Hypothalamus (tissue), 51 donors: ENCODE results near the gene FHOD3.
A peak's percentile ranks its signal among the peaks of the same experiment; 100 is the strongest.

ENCODE experiments used
- DNase-seq, 51 donors: peaks; one replicate each; lab custom pipeline; 2025; lab: John Stamatoyannopoulos, UW

FHOD3 gene

DNA sequence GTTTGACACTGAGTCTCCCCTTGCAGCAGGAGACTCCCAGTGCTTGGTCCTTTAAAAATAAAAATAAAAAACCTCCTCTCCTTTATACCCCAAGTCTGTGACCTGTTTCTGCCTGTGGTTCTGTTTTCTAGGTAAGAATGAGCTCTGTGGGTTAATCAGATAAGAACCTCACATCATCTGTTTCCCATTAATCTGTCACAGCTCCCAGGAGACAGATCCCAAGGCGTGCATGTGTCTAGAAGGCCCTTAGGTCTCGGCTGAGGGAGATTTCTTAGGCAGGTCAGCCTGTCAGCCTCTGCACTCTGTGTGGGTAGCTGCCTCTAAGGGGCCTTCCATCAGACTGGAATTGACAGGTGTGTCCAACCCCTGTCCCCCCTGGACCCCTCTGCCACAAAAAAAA, 80.7 kb downstream of the FHOD3 start:
- no peak for DNase-seq

DNA sequence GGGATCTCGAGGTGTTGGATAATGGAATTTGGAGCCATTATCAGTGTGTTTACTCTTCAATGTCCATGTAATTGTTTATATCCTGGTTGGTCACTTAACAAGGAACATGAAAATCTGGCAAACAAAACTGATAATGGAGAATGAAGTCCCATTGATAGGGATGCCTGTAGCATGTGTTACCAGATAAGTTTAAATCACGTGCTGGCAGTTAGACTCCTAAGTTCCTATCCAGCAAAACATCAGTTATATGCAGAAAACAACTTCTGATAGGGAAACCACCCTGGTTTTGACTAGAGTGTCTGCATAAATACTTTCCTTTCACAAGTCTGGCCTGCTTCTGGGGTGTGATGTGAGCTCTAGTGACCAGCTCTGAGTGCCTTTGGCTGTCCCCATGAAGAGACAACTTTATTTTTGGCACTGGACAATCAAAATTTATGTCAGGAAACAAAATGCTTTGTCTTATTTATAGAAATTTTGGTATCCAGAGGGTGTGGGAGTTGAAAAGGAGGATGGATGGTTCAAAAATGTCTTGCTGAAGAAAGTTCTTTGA, 82.0 kb downstream of the FHOD3 start:
- DNase-seq, result no peak

DNA sequence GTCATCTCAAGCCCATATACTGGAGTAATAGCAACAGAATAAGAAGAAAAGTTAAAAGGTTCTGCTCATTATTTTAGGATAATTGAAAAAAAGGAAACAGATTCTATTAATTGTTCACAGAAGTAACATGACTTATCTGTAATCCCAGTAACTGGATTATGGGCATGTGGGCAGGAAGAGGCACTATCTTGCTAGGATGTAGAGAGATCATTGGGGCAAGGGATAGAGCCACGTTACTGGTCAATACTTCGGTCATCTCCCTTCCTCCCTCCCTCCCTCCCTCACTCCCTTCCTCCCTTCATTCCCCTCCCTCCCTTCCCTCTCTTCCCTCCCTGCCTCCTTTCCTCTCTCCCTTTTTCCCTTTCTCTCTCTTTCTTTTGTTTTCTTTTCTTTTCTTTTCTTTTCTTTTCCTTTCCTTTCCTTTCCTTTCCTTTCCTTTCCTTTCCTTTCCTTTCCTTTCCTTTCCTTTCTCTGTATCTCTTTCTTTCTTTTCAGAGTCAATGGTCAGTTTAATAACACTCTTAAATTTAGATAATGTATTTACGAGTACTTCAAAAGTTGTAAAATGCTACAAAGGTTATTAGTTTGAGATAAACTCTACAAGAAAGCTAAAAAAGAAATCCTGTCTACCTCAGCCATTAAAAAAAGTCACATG, 82.8 kb downstream of the FHOD3 start:
- DNase-seq, result no peak

DNA sequence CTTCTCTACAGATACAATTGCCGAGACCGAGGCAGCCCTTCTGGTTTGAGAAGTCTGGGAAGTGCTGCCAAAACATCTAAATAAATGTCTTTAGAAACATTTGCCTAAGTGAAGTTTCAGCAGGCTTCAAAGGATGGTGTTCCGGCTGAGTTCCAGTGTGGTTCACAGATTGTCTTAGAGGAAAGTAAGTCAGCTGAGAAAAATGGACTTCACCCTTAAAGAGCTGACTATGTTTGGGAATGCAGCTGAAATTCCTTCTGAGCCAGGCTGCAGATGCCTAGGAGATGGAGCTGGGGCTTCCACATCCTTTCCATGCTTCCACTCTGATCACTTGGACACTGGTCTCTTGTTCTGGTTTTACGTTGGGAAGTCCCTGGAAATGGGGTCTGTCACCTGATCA, 83.6 kb downstream of the FHOD3 start:
- peak in 1 of 51 donors; percentile 3 for DNase-seq

DNA sequence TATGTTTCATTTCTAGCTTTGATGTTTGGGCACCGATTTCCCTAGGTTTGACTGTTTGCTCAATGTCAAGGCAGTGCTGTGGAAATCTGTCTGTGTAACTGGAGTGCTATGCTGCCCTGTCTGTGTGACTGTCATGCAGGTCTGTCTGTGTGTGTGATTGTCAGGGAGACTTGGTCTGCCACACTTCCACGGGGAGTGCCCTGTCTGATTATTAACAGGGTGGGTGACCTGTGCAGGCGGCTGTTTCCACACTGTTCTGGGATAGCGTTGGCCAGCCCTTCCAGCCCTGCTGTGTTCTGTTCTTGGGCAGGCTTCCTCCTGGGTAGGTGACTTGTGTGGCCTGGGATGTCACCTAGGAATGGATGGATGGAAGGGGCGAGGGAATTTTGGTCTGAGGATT, 85.3 kb downstream of the FHOD3 start:
- no peak for DNase-seq

DNA sequence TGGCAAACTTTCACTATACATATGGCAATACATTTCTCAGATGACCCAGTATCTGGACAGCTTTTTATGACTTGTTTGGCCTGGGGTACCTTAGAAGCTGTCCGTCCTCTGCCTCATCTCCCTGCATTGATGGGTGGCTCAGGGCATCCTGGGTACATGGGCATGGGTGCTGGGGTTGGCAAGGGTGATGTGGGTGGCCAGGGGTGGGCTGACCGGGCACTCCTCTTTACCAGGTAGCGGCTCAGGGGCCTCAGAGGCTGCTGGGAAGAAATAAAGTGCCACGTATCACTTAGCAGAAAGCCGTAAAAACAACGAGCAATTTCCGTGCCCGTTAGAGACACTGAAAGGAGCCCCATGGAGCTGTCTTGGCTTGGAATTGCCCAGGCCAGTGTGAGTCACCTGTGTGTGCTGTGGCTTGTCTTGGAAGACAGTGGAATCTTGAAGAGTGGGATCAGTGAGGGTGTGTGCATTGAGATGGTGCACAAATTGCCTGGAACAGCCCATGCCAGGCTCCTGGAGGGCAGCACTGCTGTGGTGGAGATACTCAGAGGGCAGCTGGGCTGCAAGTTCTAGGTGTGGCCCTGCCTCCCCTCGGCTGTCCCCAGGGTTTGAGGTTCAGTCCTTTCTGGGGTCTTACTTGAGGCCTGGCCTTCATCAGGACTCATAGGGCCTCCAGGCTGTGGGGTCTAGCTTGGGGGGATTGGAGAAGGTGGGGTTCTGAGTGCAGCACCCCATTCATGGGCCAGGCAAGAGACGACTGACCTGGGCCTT, 88.8 kb downstream of the FHOD3 start:
- DNase-seq, result no peak

DNA sequence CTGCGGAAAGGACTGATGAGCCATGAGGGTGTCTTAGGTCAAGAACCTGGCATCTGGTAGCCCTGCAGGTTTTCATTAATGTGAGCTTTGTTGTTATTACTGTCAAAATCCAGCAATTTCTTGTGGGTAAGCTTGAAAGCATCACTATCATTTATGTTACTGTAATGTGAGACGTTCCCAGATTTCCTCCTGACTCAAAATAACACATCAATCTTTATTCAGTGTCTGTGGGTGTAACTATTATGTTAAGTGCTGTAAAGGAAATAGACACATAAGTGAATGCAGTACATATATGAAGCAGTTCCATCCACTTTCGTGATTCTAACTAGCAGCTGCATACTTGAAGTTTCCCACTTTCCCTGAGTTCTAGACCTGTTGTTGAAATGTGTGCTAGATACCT, 89.8 kb downstream of the FHOD3 start:
- no peak for DNase-seq

DNA sequence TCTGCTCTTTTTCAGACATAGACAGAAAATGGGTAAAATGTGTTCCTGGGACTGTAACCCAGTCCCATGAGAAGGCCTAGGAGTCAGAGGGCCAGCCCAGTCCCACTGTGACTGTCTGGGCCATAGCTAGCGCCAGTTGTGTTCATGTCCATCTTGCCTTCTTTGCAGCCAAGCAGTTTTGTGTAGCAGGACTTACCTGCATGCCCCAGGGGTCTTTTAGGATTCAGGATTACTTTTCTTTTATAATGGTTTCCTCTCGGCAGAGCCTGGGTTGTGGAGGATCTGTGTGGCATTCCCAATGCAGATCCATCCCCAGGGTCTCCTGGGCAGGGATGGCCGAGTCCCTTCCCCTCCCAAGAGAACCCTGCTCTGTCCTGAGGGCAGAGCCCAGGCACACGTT, 90.8 kb downstream of the FHOD3 start:
- no peak for DNase-seq

DNA sequence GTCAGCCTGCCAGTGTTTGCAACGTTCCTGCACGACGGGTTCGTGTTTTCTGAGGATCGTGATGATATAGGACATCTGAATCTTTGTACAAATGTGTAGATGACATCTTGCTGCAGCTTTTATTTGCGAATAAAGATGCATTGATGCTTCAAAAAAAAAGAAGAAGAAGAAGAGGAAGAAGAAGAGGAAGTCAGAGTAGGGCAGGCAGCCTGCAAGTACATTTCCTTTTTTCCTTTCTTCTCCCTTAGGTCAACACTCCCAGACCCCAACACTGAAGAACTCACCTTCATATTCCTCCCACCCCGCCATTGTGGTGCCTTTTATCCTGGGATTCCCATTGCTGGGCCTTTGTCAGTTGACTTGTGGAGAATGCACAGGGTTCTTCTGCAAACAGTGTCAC, 91.5 kb downstream of the FHOD3 start:
- no peak for DNase-seq

DNA sequence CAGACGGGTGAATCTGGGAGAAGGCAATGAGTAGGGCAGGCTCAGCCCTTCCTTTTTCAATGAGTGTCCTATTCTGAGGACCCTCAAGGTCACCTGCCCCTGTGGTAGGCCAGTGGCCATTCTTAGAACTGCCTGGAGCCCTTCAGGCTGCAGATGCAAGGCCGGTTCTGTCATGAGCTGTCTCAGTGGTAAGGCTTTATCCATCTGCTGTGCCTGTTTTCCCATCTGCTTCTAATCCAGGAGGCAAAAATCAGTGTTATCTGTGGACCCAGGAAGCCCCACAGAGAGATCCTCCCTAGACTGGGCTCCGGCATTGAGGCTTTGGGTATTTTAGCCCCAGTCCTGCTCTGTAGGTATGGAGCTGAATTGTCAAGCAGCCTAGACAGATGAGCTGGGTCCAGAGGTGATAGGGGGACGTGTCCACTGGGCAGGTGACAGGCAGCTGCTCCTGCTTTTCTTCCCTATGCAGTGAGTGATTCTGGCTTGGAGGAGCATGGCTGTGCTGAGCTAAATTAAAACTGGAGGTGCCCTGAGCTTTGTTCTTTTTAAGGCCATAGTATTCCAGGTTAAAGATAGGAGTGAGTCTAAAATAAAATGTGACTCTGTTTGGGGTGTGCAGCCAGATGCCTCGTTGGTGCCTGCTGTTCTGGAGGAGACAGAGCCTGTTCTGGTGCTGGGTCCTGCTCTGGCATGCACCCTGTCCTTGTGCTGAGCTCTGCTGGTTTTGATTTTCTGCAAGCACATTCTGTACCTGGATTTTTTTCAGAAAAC, 92.5 kb downstream of the FHOD3 start:
- no peak for DNase-seq

DNA sequence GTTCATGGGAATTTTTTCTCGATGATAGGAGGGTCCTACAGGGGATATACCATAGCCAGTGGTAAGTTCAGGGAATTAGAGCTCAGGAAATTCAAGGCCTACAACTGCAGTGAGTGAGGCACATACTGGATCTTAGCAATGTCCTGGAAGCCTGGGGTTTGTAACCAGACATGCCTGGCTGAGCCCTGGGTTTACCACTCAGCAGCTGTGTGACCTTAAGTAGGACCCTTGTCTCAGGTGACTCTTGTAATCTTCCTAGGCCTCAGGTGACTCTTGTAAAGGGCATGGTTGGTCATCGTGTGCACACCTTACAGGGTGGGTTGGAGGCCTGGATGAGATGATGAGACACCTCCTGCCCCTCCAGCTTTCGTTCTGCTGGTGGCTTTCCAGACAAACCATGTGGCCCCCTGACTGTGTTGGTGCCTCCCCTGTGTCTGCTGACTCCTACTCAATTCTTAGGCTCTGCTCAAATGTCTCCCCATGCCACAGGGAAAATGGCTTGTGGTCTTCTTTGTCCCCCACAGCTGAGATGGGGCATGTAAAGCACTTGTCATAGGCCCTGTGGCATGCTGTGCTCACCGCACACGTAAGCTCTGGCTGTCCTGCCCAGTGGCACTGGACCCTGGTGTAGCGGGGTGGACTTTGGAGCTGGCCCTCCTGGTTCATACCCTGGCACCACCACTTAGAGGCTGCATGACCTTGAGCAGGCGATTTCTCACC, 94.1 kb downstream of the FHOD3 start:
- no peak for DNase-seq

DNA sequence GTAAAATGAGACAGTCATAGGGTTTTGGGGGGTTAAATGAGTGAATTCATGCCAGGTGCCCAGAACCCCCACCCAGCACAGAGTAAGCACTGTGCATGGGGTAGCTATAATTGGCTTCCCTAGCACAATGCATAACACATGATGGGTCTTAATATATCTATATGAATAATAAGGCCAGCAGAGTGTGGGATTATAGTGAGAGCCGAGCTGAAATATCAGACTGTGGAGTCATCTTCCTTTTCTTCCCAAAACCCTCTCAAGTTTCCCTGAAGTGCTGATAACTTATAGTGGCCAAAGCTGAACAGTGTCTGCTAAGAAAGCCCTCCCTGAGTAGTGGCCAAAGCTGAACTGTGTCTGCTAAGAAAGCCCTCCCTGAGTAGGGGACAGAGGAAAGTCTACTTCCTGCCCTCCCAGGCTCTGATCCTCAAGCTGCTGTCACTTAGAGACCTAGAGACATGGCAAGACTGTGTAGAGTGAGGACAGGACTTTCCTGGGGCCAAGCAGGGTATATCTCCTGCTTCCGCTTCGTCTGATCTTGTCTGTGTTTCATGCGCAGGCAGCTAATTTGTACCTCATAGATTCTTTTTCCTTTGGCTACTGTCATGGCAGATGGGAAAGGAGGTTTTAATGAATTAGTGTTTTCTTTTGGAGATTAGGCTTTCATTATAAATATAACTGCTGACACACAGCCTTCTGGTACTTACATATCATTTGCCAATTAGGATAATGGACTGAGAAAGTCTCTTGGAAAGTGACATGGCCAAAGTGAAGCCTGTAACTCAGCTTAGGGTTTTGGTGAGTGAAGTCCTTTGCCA, 94.9 kb downstream of the FHOD3 start:
- DNase-seq, result no peak

DNA sequence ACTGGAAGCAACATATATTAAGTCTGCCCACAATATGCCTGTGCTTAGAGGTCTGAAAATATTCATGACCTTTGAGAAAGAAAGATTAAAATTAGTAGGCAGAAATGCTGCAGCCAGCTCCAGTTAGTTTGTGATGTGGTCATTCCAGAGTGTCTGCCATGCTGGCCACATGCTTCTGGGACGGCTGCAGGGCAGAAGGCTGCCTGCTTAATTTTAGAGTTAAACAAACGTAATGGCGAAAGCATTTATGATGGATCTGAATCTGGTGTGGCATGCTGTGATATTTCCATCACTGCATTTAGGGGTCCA, 95.4 kb downstream of the FHOD3 start:
- DNase-seq, result no peak

DNA sequence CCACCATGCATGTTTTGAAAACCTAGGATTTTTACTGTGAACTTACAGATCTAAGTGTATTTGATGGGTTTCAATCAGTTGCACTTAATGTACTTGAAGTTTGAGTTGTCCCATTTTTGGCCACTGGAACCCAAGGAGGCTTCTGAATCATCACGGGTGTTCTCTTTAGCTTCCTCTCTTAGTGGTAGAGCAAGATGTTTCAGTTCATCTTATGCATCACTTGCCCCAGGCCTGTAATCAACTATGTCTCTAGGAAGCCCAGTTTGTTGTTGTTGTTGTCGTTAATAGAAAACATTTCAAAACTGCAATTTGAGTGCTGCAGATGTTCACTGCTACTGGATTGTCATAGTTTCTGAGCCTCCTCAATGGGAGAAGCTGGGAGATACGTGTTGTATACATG, 97.0 kb downstream of the FHOD3 start:
- DNase-seq, result no peak

DNA sequence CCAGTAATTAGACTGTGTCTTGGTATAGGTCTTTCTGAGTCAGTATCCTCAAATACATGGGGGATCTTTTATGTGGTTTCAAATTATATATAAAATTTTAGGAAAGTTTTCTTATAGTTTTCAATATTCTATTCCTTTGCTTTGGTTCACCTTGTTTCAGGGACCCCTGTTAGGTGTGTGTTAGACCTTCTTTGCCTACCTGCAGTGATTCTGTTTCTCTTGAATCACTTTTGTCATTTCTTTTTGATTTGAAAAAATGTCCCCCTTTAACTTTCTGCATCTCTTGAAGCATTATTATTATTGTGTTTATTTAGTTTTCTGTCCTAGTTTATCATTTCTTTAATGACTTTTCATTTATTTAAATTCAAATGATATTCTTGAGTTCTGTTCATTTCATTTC, 98.7 kb downstream of the FHOD3 start:
- no peak for DNase-seq

DNA sequence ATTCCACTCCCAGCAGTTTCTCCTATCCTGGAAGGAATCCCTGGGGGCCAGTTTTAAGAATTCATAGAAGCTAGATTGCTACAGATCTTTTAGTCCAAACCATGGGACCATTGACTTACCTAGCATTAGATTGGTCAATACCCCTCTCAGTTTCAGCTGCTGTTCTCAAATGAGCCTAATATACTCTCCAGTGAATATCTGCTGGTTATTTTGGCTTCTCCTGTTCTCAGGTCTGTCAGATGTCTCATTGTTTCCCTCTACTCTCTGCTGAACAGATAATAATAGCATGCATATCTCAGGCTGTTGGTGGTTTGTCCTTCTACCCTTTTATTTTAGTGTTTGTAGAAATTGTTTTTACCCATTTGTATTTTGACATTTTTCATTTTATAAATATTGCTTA, 99.5 kb downstream of the FHOD3 start:
- DNase-seq, result no peak

DNA sequence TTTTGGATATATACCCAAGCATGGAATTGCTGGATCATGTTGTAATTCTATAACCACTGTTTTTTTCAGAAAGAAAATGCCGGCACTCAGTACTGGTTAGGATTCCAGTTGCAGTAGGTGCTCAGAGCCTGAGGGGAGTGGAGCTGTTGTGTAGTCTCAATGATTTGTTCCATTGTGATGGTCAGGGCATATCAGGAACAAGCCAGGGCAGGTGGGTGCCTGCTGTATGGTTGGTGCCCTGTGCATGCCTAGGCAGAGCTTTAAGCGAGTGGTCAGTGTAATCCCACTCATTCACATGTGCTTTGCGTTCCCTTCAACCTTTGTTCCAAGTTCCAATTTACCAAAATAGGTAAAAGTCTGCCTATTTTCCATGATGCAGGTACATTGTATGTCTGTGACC, 100.9 kb downstream of the FHOD3 start:
- no peak for DNase-seq

DNA sequence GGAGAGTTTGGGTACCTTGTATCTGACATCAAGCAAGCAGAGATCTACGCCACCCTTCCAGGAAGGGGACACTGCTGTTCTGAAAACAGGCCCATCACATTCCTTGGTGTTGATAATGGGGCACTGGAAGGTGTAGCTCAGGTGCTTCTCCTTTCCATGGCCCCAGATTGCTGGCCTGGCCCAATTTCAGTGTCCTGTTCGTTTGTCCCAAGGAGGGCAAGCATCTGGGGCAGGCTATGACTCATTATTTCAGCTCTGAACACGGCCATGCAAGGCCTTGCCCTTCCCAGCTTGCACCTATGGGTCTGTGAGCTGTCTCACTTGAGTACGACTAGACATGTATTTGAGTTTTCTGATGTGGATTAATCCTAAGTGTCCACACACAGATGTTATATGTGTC, 101.5 kb downstream of the FHOD3 start:
- DNase-seq, result no peak

DNA sequence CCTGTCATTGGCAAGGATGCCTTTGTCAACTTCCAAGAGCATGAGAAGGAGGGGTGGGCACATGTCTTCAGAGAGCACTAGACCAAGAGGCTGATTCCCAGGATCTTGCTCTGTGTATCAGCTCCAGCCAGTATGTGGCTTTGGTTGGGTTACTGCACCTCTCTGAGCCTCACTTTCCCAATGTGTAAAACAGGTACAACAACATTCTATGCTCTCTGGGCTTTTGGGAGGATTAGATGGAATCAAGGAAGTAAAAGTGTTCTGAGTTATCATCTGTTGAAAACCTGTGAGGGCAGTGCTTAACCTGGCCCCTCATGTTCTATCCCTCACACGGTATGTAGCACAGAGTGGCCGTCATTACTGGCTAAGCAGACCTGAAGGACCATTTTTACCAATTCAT, 103.9 kb downstream of the FHOD3 start:
- no peak for DNase-seq

DNA sequence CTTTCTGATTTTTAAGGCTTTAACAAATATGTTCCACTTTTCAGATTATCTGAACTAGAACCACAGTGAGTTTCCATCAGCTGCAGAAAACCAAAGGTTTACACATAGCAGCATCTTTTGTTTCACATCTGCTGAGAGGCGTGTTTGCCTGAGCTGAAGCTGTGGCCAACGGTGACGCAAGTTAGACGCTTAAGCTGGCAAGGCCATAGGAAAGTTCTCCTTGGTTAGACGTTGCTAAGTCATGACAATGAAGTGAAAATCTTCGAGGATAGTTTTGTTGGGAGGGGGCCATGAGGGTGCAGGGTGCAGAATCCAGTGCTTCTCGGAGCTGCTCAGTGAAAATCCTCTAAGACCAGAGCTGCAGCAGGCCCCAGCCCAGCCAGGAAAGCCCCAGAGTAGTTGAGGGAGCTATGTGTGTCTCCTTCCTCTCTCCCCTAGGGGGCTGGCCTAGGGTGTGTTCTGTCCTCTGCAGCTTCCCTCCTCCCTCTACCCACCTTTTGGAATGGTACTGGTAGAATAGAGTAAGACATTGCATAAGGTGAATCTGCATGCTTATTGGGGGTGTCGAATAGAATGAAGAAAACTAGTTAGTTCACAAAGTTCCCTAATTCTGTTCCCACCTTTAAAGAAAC, 105.4 kb downstream of the FHOD3 start:
- peak in 8 of 51 donors; percentile 5 to 53 (median 14) for DNase-seq
